ENCODE results near the gene SLIT3.

- TF ChIP-seq RBAK (tag by site-specific recombination; IDR thresholded peaks at IDR 0.05) (no peak), ZBTB7A (tag by site-specific recombination; IDR thresholded peaks at IDR 0.05; ENCODE audit: low read depth) (no peak), KLF7 (tag by site-specific recombination; IDR thresholded peaks at IDR 0.05; ENCODE audit: borderline replicate concordance) (no peak), YY1 (tag by site-specific recombination; IDR thresholded peaks at IDR 0.05) (no peak), YY2 (tag by site-specific recombination; IDR thresholded peaks at IDR 0.05) (no peak), TRIM28 (IDR thresholded peaks at IDR 0.05; ENCODE audit: borderline replicate concordance, low read length) (no peak), ZNF133 (tag by site-specific recombination; IDR thresholded peaks at IDR 0.05) (no peak), ZNF169 (tag by site-specific recombination; IDR thresholded peaks at IDR 0.05) (no peak), SP2 (tag by site-specific recombination; IDR thresholded peaks at IDR 0.05) (no peak), ZNF704 (tag by site-specific recombination; IDR thresholded peaks at IDR 0.05) (no peak), PBX3 (CRISPR knock-in tag; IDR thresholded peaks at IDR 0.05) (no peak), ZNF433 (tag by site-specific recombination; IDR thresholded peaks at IDR 0.05; ENCODE audit: low read depth) (no peak)
- TF ChIP-seq, protein P1, sequence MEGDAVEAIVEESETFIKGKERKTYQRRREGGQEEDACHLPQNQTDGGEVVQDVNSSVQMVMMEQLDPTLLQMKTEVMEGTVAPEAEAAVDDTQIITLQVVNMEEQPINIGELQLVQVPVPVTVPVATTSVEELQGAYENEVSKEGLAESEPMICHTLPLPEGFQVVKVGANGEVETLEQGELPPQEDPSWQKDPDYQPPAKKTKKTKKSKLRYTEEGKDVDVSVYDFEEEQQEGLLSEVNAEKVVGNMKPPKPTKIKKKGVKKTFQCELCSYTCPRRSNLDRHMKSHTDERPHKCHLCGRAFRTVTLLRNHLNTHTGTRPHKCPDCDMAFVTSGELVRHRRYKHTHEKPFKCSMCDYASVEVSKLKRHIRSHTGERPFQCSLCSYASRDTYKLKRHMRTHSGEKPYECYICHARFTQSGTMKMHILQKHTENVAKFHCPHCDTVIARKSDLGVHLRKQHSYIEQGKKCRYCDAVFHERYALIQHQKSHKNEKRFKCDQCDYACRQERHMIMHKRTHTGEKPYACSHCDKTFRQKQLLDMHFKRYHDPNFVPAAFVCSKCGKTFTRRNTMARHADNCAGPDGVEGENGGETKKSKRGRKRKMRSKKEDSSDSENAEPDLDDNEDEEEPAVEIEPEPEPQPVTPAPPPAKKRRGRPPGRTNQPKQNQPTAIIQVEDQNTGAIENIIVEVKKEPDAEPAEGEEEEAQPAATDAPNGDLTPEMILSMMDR (tag by site-specific recombination; IDR thresholded peaks at IDR 0.05) = no peak
Observed at GRCh38 chr5:168710706-168711105, 590.2 kb downstream of the SLIT3 start.
